CD4-positive, alpha-beta T cell treated with Interleukin-6 at 100 ng/mL for 8 hours (primary cell): ENCODE measurements around the gene CEP89.
"Not testable (repeated sequence)": the region's sequence is repeated elsewhere in the genome, so short reads cannot be mapped to it uniquely, and the experiment has no call there.

Experiments
- DNase-seq: peaks from one replicate; pipeline ENCODE4 v3.0.0-alpha.2; 2020; ENCODE audit warnings: mixed read lengths, low spot score

The CEP89 gene

GRCh38 chr19:32833388-32833787 lies 138.4 kb downstream of the CEP89 start:
- DNase-seq: not testable (repeated sequence)

- DNase-seq: not testable (repeated sequence)
Observed at GRCh38 chr19:32832825-32833224, 138.9 kb downstream of the CEP89 start.

GRCh38 chr19:32832094-32832493 lies 139.7 kb downstream of the CEP89 start:
- not testable (repeated sequence) for DNase-seq

- DNase-seq: no peak
Observed at GRCh38 chr19:32831611-32832010, 140.1 kb downstream of the CEP89 start.

- no peak for DNase-seq
Observed at GRCh38 chr19:32830231-32831014, 141.3 kb downstream of the CEP89 start.

- no peak for DNase-seq
Observed at GRCh38 chr19:32829345-32829896, 142.3 kb downstream of the CEP89 start.

- no peak for DNase-seq
Observed at GRCh38 chr19:32828643-32829344, 143.0 kb downstream of the CEP89 start.

GRCh38 chr19:32828139-32828538 lies 143.6 kb downstream of the CEP89 start:
- no peak for DNase-seq
